ENCODE data around the gene MSANTD3. TPM values are rescaled to one million over a fixed set of nuclear protein-coding genes. Genes with fewer than 3 reads are reported as not detected.

Gene MSANTD3
- total RNA-seq, 1 experiment from 2014 or later, result 101 TPM

GRCh38 chr9:100448266-100448665 is 21.3 kb downstream of the MSANTD3 start:
- DNase-seq (ENCODE audit: low read depth, low spot score), result no peak
- in situ Hi-C loops (cut with HindIII; ENCODE audit: low pct_unique_long_range_greater_than_20kb, low sequenced_read_pairs), result no loop called here

- DNase-seq (ENCODE audit: low read depth, low spot score), result no peak
- in situ Hi-C loops (cut with HindIII; ENCODE audit: low pct_unique_long_range_greater_than_20kb, low sequenced_read_pairs), result no loop called here
Measured at GRCh38 chr9:100449420-100449819, 22.5 kb downstream of the MSANTD3 start.

GRCh38 chr9:100452894-100453293 is 26.0 kb downstream of the MSANTD3 start:
- no peak for DNase-seq (ENCODE audit: low read depth, low spot score)
- in situ Hi-C loops (cut with HindIII; ENCODE audit: low pct_unique_long_range_greater_than_20kb, low sequenced_read_pairs), result no loop called here

GRCh38 chr9:100455470-100455869 is 28.5 kb downstream of the MSANTD3 start:
- in situ Hi-C loops (cut with HindIII; ENCODE audit: low pct_unique_long_range_greater_than_20kb, low sequenced_read_pairs), result no loop called here
- DNase-seq (ENCODE audit: low read depth, low spot score), result no peak

GRCh38 chr9:100457517-100457916 is 30.6 kb downstream of the MSANTD3 start:
- DNase-seq (ENCODE audit: low read depth, low spot score), result no peak
- in situ Hi-C loops (cut with HindIII; ENCODE audit: low pct_unique_long_range_greater_than_20kb, low sequenced_read_pairs), result no loop called here

- in situ Hi-C loops (cut with HindIII; ENCODE audit: low pct_unique_long_range_greater_than_20kb, low sequenced_read_pairs), result no loop called here
Measured at GRCh38 chr9:100459963-100460362, 33.0 kb downstream of the MSANTD3 start.

GRCh38 chr9:100465274-100465673 is 38.3 kb downstream of the MSANTD3 start:
- in situ Hi-C loops (cut with HindIII; ENCODE audit: low pct_unique_long_range_greater_than_20kb, low sequenced_read_pairs), result no loop called here
- peak; percentile 37 for DNase-seq (ENCODE audit: low read depth, low spot score)

More at GRCh38 chr9:100459963-100460362, 33.0 kb downstream of the MSANTD3 start:
- peak; percentile 20 for DNase-seq (ENCODE audit: low read depth, low spot score)

GRCh38 chr9:100465761-100466160 is 38.8 kb downstream of the MSANTD3 start:
- in situ Hi-C loops (cut with HindIII; ENCODE audit: low pct_unique_long_range_greater_than_20kb, low sequenced_read_pairs), result no loop called here
- DNase-seq (ENCODE audit: low read depth, low spot score), result no peak

- in situ Hi-C loops (cut with HindIII; ENCODE audit: low pct_unique_long_range_greater_than_20kb, low sequenced_read_pairs), result no loop called here
Measured at GRCh38 chr9:100466171-100466828, 39.4 kb downstream of the MSANTD3 start.

GRCh38 chr9:100466829-100467221 is 39.9 kb downstream of the MSANTD3 start:
- no peak for DNase-seq (ENCODE audit: low read depth, low spot score)
- in situ Hi-C loops (cut with HindIII; ENCODE audit: low pct_unique_long_range_greater_than_20kb, low sequenced_read_pairs), result no loop called here

More at GRCh38 chr9:100466171-100466828, 39.4 kb downstream of the MSANTD3 start:
- DNase-seq (ENCODE audit: low read depth, low spot score), result no peak

GRCh38 chr9:100468041-100468440 is 41.1 kb downstream of the MSANTD3 start:
- DNase-seq (ENCODE audit: low read depth, low spot score), result no peak
- in situ Hi-C loops (cut with HindIII; ENCODE audit: low pct_unique_long_range_greater_than_20kb, low sequenced_read_pairs), result no loop called here

GRCh38 chr9:100472268-100472667 is 45.3 kb downstream of the MSANTD3 start:
- DNase-seq (ENCODE audit: low read depth, low spot score), result no peak
- in situ Hi-C loops (cut with HindIII; ENCODE audit: low pct_unique_long_range_greater_than_20kb, low sequenced_read_pairs), result no loop called here

GRCh38 chr9:100472788-100473275 is 45.9 kb downstream of the MSANTD3 start, which contains the start of gene TMEFF1:
TMEFF1 (plus strand) TSS chr9:100473149; CDS start chr9:100473545, 396 bp downstream.
- in situ Hi-C loops (cut with HindIII; ENCODE audit: low pct_unique_long_range_greater_than_20kb, low sequenced_read_pairs), result no loop called here
- peak; percentile 23 for DNase-seq (ENCODE audit: low read depth, low spot score)

- in situ Hi-C loops (cut with HindIII; ENCODE audit: low pct_unique_long_range_greater_than_20kb, low sequenced_read_pairs), result no loop called here
- peak; percentile 14 for DNase-seq (ENCODE audit: low read depth, low spot score)
Measured at GRCh38 chr9:100473276-100474081, 46.5 kb downstream of the MSANTD3 start.

GRCh38 chr9:100474082-100474923 is 47.4 kb downstream of the MSANTD3 start:
- in situ Hi-C loops (cut with HindIII; ENCODE audit: low pct_unique_long_range_greater_than_20kb, low sequenced_read_pairs), result no loop called here
- DNase-seq (ENCODE audit: low read depth, low spot score), result no peak

GRCh38 chr9:100474924-100475276 is 48.0 kb downstream of the MSANTD3 start:
- no peak for DNase-seq (ENCODE audit: low read depth, low spot score)
- in situ Hi-C loops (cut with HindIII; ENCODE audit: low pct_unique_long_range_greater_than_20kb, low sequenced_read_pairs), result no loop called here

- DNase-seq (ENCODE audit: low read depth, low spot score), result no peak
- in situ Hi-C loops (cut with HindIII; ENCODE audit: low pct_unique_long_range_greater_than_20kb, low sequenced_read_pairs), result no loop called here
Measured at GRCh38 chr9:100477241-100477640, 50.3 kb downstream of the MSANTD3 start.

- no peak for DNase-seq (ENCODE audit: low read depth, low spot score)
- in situ Hi-C loops (cut with HindIII; ENCODE audit: low pct_unique_long_range_greater_than_20kb, low sequenced_read_pairs), result no loop called here
Measured at GRCh38 chr9:100478192-100478591, 51.2 kb downstream of the MSANTD3 start.

Data from SK-MEL-5 (cell line).